Astrocyte (in vitro differentiated cells and primary cell): ENCODE data around the gene RAD51.

Experiments
- CTCF ChIP-seq: IDR thresholded peaks from 2 replicates; pipeline ENCODE4 v1.5.1; 2011; ENCODE audit warnings: low read depth, mild to moderate bottlenecking, inconsistent platforms, low read length, moderate library complexity; ENCODE audit not compliant: insufficient read depth
- EZH2 ChIP-seq: IDR thresholded peaks from 2 replicates; pipeline ENCODE4 v1.6.1; 2012; ENCODE audit warnings: mild to moderate bottlenecking, low read length, inconsistent platforms; ENCODE audit not compliant: insufficient read depth

- no peak for TF ChIP-seq CTCF
- no peak for TF ChIP-seq EZH2
Observed at GRCh38 chr15:40731034-40731433, 36.1 kb downstream of the RAD51 start.
